ENCODE measurements around the gene OR52D1.

Gene OR52D1

DNA sequence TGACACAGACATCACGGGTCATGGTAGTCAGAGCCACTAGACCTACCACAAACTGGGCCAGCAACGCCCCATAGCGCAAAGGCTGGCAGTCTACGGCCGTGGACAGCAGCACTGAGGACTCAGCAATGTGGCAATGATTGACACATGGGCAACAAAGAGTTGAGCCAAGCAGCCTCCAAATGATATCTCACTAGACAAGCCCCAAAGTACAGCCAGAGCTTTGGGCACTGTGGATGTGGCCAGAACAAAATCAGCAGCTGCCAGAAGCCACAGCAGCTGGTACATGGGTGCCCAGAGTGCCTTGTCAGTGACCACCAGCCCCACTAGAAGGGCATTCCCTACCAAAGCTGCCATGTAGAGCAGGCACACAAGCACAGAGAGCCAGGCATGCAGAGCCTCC lies 39.2 kb downstream of the OR52D1 start (continued):
- TF ChIP-seq, protein P1, sequence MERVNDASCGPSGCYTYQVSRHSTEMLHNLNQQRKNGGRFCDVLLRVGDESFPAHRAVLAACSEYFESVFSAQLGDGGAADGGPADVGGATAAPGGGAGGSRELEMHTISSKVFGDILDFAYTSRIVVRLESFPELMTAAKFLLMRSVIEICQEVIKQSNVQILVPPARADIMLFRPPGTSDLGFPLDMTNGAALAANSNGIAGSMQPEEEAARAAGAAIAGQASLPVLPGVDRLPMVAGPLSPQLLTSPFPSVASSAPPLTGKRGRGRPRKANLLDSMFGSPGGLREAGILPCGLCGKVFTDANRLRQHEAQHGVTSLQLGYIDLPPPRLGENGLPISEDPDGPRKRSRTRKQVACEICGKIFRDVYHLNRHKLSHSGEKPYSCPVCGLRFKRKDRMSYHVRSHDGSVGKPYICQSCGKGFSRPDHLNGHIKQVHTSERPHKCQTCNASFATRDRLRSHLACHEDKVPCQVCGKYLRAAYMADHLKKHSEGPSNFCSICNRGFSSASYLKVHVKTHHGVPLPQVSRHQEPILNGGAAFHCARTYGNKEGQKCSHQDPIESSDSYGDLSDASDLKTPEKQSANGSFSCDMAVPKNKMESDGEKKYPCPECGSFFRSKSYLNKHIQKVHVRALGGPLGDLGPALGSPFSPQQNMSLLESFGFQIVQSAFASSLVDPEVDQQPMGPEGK (CRISPR knock-in tag; IDR thresholded peaks at IDR 0.05; ENCODE audit: borderline replicate concordance) = no peak
- TF ChIP-seq TCF4 (CRISPR knock-in tag; IDR thresholded peaks at IDR 0.05; ENCODE audit: borderline replicate concordance) (no peak), BACH2 (CRISPR knock-in tag; IDR thresholded peaks at IDR 0.05; ENCODE audit: borderline replicate concordance) (no peak), CSDC2 (CRISPR knock-in tag; IDR thresholded peaks at IDR 0.05) (no peak), ZNF70 (CRISPR knock-in tag; IDR thresholded peaks at IDR 0.05) (no peak), GLIS3 (CRISPR knock-in tag; IDR thresholded peaks at IDR 0.05) (no peak), OSR1 (CRISPR knock-in tag; IDR thresholded peaks at IDR 0.05) (no peak), ZFP3 (CRISPR knock-in tag; IDR thresholded peaks at IDR 0.05) (no peak), ESRRG (CRISPR knock-in tag; IDR thresholded peaks at IDR 0.05) (no peak)
- TF ChIP-seq, protein P2, sequence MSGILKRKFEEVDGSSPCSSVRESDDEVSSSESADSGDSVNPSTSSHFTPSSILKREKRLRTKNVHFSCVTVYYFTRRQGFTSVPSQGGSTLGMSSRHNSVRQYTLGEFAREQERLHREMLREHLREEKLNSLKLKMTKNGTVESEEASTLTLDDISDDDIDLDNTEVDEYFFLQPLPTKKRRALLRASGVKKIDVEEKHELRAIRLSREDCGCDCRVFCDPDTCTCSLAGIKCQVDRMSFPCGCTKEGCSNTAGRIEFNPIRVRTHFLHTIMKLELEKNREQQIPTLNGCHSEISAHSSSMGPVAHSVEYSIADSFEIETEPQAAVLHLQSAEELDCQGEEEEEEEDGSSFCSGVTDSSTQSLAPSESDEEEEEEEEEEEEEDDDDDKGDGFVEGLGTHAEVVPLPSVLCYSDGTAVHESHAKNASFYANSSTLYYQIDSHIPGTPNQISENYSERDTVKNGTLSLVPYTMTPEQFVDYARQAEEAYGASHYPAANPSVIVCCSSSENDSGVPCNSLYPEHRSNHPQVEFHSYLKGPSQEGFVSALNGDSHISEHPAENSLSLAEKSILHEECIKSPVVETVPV (CRISPR knock-in tag; IDR thresholded peaks at IDR 0.05) = no peak
- TF ChIP-seq, protein P3, sequence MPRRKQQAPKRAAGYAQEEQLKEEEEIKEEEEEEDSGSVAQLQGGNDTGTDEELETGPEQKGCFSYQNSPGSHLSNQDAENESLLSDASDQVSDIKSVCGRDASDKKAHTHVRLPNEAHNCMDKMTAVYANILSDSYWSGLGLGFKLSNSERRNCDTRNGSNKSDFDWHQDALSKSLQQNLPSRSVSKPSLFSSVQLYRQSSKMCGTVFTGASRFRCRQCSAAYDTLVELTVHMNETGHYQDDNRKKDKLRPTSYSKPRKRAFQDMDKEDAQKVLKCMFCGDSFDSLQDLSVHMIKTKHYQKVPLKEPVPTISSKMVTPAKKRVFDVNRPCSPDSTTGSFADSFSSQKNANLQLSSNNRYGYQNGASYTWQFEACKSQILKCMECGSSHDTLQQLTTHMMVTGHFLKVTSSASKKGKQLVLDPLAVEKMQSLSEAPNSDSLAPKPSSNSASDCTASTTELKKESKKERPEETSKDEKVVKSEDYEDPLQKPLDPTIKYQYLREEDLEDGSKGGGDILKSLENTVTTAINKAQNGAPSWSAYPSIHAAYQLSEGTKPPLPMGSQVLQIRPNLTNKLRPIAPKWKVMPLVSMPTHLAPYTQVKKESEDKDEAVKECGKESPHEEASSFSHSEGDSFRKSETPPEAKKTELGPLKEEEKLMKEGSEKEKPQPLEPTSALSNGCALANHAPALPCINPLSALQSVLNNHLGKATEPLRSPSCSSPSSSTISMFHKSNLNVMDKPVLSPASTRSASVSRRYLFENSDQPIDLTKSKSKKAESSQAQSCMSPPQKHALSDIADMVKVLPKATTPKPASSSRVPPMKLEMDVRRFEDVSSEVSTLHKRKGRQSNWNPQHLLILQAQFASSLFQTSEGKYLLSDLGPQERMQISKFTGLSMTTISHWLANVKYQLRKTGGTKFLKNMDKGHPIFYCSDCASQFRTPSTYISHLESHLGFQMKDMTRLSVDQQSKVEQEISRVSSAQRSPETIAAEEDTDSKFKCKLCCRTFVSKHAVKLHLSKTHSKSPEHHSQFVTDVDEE (CRISPR knock-in tag; IDR thresholded peaks at IDR 0.05) = no peak

DNA sequence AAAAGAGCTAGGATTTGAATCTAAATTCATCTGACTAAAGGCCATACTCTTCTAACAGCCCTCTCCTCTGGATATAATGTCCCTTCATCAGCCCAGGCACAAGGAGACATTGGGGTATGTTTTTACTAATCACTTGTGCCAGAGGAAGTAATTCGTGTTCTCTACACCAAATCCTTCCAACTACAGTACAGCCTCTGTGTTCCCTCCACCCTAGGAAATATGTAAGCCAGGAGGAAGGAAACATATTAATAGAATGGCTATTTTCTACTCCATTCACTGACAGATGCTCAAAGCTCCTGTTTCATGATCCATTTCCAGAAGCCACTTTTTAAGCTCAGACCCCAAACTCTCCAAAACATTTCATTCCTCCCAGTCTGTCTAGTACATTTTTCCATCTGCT lies 40.0 kb downstream of the OR52D1 start:
- TF ChIP-seq, protein P4, sequence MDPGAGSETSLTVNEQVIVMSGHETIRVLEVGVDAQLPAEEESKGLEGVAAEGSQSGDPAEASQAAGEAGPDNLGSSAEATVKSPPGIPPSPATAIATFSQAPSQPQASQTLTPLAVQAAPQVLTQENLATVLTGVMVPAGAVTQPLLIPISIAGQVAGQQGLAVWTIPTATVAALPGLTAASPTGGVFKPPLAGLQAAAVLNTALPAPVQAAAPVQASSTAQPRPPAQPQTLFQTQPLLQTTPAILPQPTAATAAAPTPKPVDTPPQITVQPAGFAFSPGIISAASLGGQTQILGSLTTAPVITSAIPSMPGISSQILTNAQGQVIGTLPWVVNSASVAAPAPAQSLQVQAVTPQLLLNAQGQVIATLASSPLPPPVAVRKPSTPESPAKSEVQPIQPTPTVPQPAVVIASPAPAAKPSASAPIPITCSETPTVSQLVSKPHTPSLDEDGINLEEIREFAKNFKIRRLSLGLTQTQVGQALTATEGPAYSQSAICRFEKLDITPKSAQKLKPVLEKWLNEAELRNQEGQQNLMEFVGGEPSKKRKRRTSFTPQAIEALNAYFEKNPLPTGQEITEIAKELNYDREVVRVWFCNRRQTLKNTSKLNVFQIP (CRISPR knock-in tag; IDR thresholded peaks at IDR 0.05; ENCODE audit: borderline replicate concordance, low read depth) = no peak
- TF ChIP-seq OSR1 (CRISPR knock-in tag; IDR thresholded peaks at IDR 0.05) = no peak
- no peak for TF ChIP-seq ZFP30 (CRISPR knock-in tag; IDR thresholded peaks at IDR 0.05)
- TF ChIP-seq ISL1 (CRISPR knock-in tag; IDR thresholded peaks at IDR 0.05) = no peak
- TF ChIP-seq ZC3H10 (CRISPR knock-in tag; IDR thresholded peaks at IDR 0.05) = no peak
- no peak for TF ChIP-seq PPARA (CRISPR knock-in tag; IDR thresholded peaks at IDR 0.05; ENCODE audit: borderline replicate concordance)
- TF ChIP-seq, protein P5, sequence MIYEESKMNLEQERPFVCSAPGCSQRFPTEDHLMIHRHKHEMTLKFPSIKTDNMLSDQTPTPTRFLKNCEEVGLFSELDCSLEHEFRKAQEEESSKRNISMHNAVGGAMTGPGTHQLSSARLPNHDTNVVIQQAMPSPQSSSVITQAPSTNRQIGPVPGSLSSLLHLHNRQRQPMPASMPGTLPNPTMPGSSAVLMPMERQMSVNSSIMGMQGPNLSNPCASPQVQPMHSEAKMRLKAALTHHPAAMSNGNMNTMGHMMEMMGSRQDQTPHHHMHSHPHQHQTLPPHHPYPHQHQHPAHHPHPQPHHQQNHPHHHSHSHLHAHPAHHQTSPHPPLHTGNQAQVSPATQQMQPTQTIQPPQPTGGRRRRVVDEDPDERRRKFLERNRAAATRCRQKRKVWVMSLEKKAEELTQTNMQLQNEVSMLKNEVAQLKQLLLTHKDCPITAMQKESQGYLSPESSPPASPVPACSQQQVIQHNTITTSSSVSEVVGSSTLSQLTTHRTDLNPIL (CRISPR knock-in tag; IDR thresholded peaks at IDR 0.05; ENCODE audit: low read depth) = no peak
- no peak for TF ChIP-seq CSDC2 (CRISPR knock-in tag; IDR thresholded peaks at IDR 0.05)
- no peak for TF ChIP-seq ZNF565 (CRISPR knock-in tag; conservative IDR thresholded peaks at IDR 0.05; ENCODE audit: low read depth)
- no peak for ATAC-seq

DNA sequence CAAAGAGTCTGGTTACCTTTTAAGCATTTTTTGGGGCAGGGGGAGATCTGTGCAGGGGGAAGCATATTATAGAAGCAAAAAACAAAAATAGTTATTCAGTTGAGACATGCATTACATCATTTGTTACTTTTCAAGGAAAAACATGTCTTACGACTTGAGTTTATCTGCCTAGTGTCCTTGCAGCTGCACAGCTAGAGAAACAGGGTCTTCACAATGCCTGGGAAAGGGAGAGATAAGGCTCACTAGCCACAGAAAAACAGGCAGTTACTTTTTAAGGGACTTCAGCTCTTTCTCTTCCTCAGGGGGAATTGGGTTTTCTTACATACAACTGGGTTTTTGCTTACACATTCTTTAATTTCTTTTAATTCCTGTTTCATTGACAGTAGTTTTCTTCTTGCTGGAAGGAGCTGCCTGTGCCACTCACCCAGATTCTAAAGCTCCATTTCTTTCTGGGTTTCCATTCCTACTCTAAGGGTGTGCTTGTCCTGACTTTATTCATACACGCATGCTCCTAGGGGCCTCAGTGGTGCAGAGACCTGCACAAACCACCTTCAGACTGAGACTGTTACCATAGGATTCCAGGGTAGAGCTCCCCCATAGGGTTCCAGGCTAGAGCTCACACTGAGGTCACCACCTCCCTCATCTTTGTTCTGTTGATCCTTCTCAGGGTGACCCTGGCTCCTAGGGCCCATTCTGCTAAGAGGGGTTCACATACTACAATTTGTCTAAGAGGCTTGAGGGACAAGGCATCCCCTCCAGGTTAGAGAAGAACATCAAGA lies 42.8 kb downstream of the OR52D1 start:
- ATAC-seq = no peak
- TF ChIP-seq, protein P5 (CRISPR knock-in tag; IDR thresholded peaks at IDR 0.05; ENCODE audit: low read depth) = no peak
- TF ChIP-seq ARNTL (CRISPR knock-in tag; IDR thresholded peaks at IDR 0.05; ENCODE audit: borderline replicate concordance, low read depth) (no peak), ZFP3 (CRISPR knock-in tag; IDR thresholded peaks at IDR 0.05) (no peak), SNAI2 (CRISPR knock-in tag; IDR thresholded peaks at IDR 0.05) (no peak), ISL1 (CRISPR knock-in tag; IDR thresholded peaks at IDR 0.05) (no peak), TCF4 (CRISPR knock-in tag; IDR thresholded peaks at IDR 0.05; ENCODE audit: borderline replicate concordance) (no peak), ESRRG (CRISPR knock-in tag; IDR thresholded peaks at IDR 0.05) (no peak), TOX (CRISPR knock-in tag; IDR thresholded peaks at IDR 0.05; ENCODE audit: borderline replicate concordance) (no peak), ZNF70 (CRISPR knock-in tag; IDR thresholded peaks at IDR 0.05) (no peak)
- TF ChIP-seq, protein P1 (CRISPR knock-in tag; IDR thresholded peaks at IDR 0.05; ENCODE audit: borderline replicate concordance) = no peak
- TF ChIP-seq, protein P2 (CRISPR knock-in tag; IDR thresholded peaks at IDR 0.05) = no peak
